ENCODE data around the gene MRPL27.

GRCh38 chr17:50392621-50393020 lies 19.6 kb upstream of the MRPL27 start:
- TF ChIP-seq CTCF (IDR thresholded peaks at IDR 0.05) (no peak), POLR2A (IDR thresholded peaks at IDR 0.05) (no peak)

Data from lower leg skin (tissue), 3 donors.